KOPT-K1 (cell line): ENCODE results near the gene LAMP5.

Source experiments
- H3K27ac ChIP-seq: fragments of 200-600 bp; sonication (generic); 2 replicates; pipeline ENCODE4 v1.5.1; 2016; ENCODE audit warnings: antibody characterized with exemption, mild to moderate bottlenecking, low read depth, low read length; ENCODE audit not compliant: poor library complexity, severe bottlenecking
- H3K36me3 ChIP-seq: fragments of 200-600 bp; sonication (generic); 2 replicates; pipeline ENCODE4 v1.5.1; 2017; ENCODE audit warnings: antibody characterized with exemption, mild to moderate bottlenecking, low read length, moderate library complexity; ENCODE audit not compliant: insufficient read depth
- H3K9me3 ChIP-seq: fragments of 200-600 bp; sonication (generic); 2 replicates; pipeline ENCODE4 v1.5.1; 2017; ENCODE audit warnings: antibody characterized with exemption, low read length, mild to moderate bottlenecking; ENCODE audit not compliant: insufficient read depth, poor library complexity, severe bottlenecking

LAMP5 gene

GRCh38 chr20:9509246-9509645, 5.1 kb upstream of the LAMP5 start:
- no peak overlapping the region for H3K27ac ChIP-seq
- H3K36me3 ChIP-seq: no peaks in the 10 kb centered on the region
- peaks cover 10% of the 10 kb centered on the region for H3K9me3 ChIP-seq

- no peaks in the 10 kb centered on the region for H3K36me3 ChIP-seq
- H3K27ac ChIP-seq: no peak overlapping the region
- peaks cover 7% of the 10 kb centered on the region for H3K9me3 ChIP-seq
Measured at GRCh38 chr20:9510911-9511310, 3.5 kb upstream of the LAMP5 start.

- Histone ChIP-seq H3K36me3 (no peaks in the 10 kb centered on the region), H3K9me3 (no peaks in the 10 kb centered on the region), H3K27ac (no peak overlapping the region)
Measured at GRCh38 chr20:9514072-9514460, 324 bp upstream of the LAMP5 start.

GRCh38 chr20:9515214-9515585, 810 bp downstream of the LAMP5 start:
- H3K27ac ChIP-seq: no peak overlapping the region
- no peaks in the 10 kb centered on the region for H3K36me3 ChIP-seq
- H3K9me3 ChIP-seq: no peaks in the 10 kb centered on the region

- no peaks in the 10 kb centered on the region for H3K36me3 ChIP-seq
- H3K9me3 ChIP-seq: no peaks in the 10 kb centered on the region
- no peak overlapping the region for H3K27ac ChIP-seq
Measured at GRCh38 chr20:9515741-9516233, 1.4 kb downstream of the LAMP5 start.

- no peak overlapping the region for H3K27ac ChIP-seq
- H3K9me3 ChIP-seq: no peaks in the 10 kb centered on the region
- no peaks in the 10 kb centered on the region for H3K36me3 ChIP-seq
Measured at GRCh38 chr20:9516234-9516871, 2.0 kb downstream of the LAMP5 start.

- H3K9me3 ChIP-seq: no peaks in the 10 kb centered on the region
- no peaks in the 10 kb centered on the region for H3K36me3 ChIP-seq
- H3K27ac ChIP-seq: no peak overlapping the region
Measured at GRCh38 chr20:9517297-9518162, 3.1 kb downstream of the LAMP5 start.

- Histone ChIP-seq H3K27ac (no peak overlapping the region), H3K36me3 (no peaks in the 10 kb centered on the region), H3K9me3 (no peaks in the 10 kb centered on the region)
Measured at GRCh38 chr20:9518576-9519175, 4.3 kb downstream of the LAMP5 start.

- Histone ChIP-seq H3K9me3 (no peaks in the 10 kb centered on the region), H3K27ac (no peak overlapping the region), H3K36me3 (no peaks in the 10 kb centered on the region)
Measured at GRCh38 chr20:9520086-9520485, 5.7 kb downstream of the LAMP5 start.

- H3K9me3 ChIP-seq: no peaks in the 10 kb centered on the region
- H3K27ac ChIP-seq: no peak overlapping the region
- no peaks in the 10 kb centered on the region for H3K36me3 ChIP-seq
Measured at GRCh38 chr20:9523636-9524035, 9.2 kb downstream of the LAMP5 start.

GRCh38 chr20:9531581-9531980, 17.2 kb downstream of the LAMP5 start:
- Histone ChIP-seq H3K9me3 (no peaks in the 10 kb centered on the region), H3K27ac (no peak overlapping the region), H3K36me3 (no peaks in the 10 kb centered on the region)

GRCh38 chr20:9532069-9532838, 17.9 kb downstream of the LAMP5 start:
- H3K9me3 ChIP-seq: no peaks in the 10 kb centered on the region
- no peaks in the 10 kb centered on the region for H3K36me3 ChIP-seq
- no peak overlapping the region for H3K27ac ChIP-seq

- Histone ChIP-seq H3K36me3 (no peaks in the 10 kb centered on the region), H3K9me3 (no peaks in the 10 kb centered on the region), H3K27ac (no peak overlapping the region)
Measured at GRCh38 chr20:9534025-9534424, 19.6 kb downstream of the LAMP5 start.

- Histone ChIP-seq H3K27ac (no peak overlapping the region), H3K36me3 (no peaks in the 10 kb centered on the region), H3K9me3 (no peaks in the 10 kb centered on the region)
Measured at GRCh38 chr20:9535449-9535848, 21.1 kb downstream of the LAMP5 start.

GRCh38 chr20:9543214-9543613, 28.8 kb downstream of the LAMP5 start:
- H3K36me3 ChIP-seq: no peaks in the 10 kb centered on the region
- no peaks in the 10 kb centered on the region for H3K9me3 ChIP-seq
- no peak overlapping the region for H3K27ac ChIP-seq
